ENCODE results near the gene KIRREL3.

KIRREL3 gene

DNA sequence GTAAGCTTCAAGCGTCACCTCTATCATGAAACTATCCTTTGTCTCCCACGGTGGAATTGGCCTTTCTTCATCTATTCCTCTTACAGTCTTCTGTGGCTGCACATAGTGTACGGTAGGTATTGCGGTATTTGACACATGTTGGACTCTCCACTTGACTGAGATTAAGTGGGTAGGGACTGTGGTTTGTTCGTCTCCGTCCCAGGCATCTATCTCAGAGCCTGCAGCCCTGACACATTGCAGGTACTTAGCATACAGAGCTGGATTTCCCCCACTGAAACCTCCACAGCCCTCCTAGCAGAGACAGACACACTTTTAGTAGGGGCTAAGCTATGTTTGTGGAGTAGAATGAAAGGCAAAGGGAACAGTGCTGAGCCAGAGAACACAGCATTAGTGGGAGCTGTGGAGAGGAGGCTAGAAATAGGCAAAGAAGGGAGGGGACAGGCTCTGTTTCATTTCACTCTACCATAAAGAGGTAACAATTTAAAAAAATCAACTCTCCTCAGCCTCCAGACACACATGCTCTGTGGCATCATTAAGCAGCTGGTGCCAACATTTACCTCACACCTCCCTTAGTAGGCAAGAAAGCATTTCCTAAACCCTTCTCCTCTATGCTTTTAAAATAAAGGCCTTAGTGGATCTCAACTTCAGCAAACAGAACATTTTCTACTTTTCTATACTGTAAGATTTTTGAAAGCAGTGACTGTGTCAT, 277.5 kb downstream of the KIRREL3 start:
- no peak for DNase-seq (ENCODE audit: extremely low read depth, insufficient read length)
- no peaks in the 10 kb centered on the region; the same call in none of the 2 replicates for H3K27me3 ChIP-seq (replicated peaks; ENCODE audit: control insufficient read depth, insufficient read depth, low read length)

DNA sequence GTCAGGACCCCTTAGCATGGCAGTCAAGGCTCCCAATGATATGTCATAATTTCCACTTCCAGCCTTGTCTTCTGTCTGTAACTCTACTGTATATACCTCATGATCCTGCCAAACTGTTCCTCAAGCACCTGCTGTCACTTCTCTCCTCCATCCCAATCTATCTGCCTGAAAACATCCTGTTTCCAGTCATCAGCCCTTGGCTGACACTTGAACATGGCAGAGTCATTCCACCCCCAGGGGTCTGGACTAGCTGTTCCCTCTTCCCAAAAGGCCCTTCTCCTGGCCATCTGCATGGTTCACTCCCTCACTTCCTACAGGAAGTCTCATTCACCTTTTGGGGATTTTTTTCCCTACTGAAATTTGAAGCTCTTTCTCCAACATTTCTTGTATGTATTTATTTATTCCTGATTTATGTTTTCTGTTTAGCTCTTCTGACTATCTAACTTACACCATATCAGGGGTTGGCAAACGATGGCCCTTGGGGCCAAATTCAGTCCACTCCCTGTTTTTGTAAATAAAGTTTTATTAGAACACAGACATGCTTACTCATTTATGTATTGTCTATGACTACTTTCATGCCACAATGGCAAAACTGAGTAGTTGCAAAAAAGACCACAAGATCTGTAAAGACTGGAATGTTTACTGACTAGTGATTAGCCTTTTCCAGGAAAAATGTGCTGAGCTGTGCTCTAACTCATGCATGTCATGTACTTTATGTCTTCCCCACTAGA, 278.4 kb downstream of the KIRREL3 start:
- TF ChIP-seq, protein P1, sequence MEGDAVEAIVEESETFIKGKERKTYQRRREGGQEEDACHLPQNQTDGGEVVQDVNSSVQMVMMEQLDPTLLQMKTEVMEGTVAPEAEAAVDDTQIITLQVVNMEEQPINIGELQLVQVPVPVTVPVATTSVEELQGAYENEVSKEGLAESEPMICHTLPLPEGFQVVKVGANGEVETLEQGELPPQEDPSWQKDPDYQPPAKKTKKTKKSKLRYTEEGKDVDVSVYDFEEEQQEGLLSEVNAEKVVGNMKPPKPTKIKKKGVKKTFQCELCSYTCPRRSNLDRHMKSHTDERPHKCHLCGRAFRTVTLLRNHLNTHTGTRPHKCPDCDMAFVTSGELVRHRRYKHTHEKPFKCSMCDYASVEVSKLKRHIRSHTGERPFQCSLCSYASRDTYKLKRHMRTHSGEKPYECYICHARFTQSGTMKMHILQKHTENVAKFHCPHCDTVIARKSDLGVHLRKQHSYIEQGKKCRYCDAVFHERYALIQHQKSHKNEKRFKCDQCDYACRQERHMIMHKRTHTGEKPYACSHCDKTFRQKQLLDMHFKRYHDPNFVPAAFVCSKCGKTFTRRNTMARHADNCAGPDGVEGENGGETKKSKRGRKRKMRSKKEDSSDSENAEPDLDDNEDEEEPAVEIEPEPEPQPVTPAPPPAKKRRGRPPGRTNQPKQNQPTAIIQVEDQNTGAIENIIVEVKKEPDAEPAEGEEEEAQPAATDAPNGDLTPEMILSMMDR (IDR thresholded peaks at IDR 0.05; ENCODE audit: insufficient read depth, low read length, poor library complexity, severe bottlenecking), result no peak
- H3K27me3 ChIP-seq (replicated peaks; ENCODE audit: control insufficient read depth, insufficient read depth, low read length), result no peaks in the 10 kb centered on the region; the same call in none of the 2 replicates
- DNase-seq (ENCODE audit: extremely low read depth, insufficient read length), result no peak

More for the DNA sequence above, 277.5 kb downstream of the KIRREL3 start:
- TF ChIP-seq, protein P1 (IDR thresholded peaks at IDR 0.05; ENCODE audit: insufficient read depth, low read length, poor library complexity, severe bottlenecking), result no peak
- Histone ChIP-seq H3K4me3 (replicated peaks; ENCODE audit: low read depth, low read length) (no peak overlapping the region), H3K36me3 (ENCODE audit: control insufficient read depth, insufficient read depth, low read length) (no peaks in the 10 kb centered on the region)

DNA sequence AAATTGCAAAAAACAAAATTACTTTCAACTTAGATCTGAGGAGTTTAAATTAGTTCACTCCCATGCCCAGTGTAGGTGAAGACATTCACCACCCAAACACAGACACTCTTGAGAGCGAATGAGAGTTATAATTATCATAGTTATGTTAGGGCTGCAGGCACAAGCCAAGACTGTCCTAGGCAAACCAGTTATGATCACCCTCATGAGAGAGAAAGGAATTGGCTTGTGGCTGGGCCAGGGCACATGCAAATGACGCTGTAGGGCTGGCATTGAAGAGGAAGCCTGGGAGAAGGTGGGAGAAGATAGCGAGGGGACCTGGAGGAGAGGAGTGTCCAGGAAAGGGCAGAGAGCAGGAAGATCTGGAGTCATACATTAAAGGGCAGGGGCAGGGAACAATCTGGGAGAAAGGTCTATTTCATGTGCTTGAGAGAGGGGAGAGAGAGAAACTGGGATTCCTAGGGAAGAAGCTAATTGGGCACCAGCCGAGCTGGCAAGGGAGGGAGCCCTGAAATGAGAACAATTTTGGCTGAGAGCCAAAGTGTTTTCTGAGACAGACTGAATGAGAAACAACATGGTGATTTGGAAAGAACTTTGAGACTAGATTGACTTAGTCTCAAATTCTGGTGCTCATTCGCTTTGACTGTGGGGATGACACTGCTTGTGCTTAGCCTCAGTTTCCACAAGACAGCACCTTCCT, 279.9 kb downstream of the KIRREL3 start:
- no peak for DNase-seq (ENCODE audit: extremely low read depth, insufficient read length)
- Histone ChIP-seq H3K36me3 (ENCODE audit: control insufficient read depth, insufficient read depth, low read length) (no peaks in the 10 kb centered on the region), H3K27me3 (replicated peaks; ENCODE audit: control insufficient read depth, insufficient read depth, low read length) (no peaks in the 10 kb centered on the region; the same call in none of the 2 replicates), H3K4me3 (replicated peaks; ENCODE audit: low read depth, low read length) (no peak overlapping the region)
- TF ChIP-seq, protein P1 (IDR thresholded peaks at IDR 0.05; ENCODE audit: insufficient read depth, low read length, poor library complexity, severe bottlenecking), result no peak

More for the DNA sequence above, 278.4 kb downstream of the KIRREL3 start:
- Histone ChIP-seq H3K36me3 (ENCODE audit: control insufficient read depth, insufficient read depth, low read length) (no peaks in the 10 kb centered on the region), H3K4me3 (replicated peaks; ENCODE audit: low read depth, low read length) (no peak overlapping the region)

DNA sequence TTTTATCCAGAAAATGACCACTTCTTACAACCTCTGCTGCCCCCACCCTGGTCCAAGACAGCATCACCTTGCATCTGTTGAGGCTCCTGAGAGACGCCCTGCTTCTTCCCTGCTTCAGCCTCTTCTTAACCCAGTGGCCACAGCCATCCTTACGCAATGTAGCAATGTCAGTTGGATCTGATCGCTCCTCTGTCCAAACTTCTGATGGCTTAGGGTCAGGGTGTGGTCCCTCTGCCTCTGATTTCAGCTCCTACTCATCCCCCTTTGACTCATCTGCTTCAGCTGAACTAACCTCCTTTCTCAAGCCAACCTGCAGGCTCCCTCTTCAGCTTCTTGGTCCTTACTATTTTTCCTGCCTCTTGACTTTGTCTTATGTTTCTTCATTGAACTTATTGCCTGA, 280.8 kb downstream of the KIRREL3 start:
- TF ChIP-seq, protein P1 (IDR thresholded peaks at IDR 0.05; ENCODE audit: insufficient read depth, low read length, poor library complexity, severe bottlenecking), result no peak
- Histone ChIP-seq H3K27me3 (replicated peaks; ENCODE audit: control insufficient read depth, insufficient read depth, low read length) (no peaks in the 10 kb centered on the region; the same call in 1 of the 2 replicates), H3K36me3 (ENCODE audit: control insufficient read depth, insufficient read depth, low read length) (no peaks in the 10 kb centered on the region), H3K4me3 (replicated peaks; ENCODE audit: low read depth, low read length) (no peak overlapping the region)
- DNase-seq (ENCODE audit: extremely low read depth, insufficient read length), result no peak

DNA sequence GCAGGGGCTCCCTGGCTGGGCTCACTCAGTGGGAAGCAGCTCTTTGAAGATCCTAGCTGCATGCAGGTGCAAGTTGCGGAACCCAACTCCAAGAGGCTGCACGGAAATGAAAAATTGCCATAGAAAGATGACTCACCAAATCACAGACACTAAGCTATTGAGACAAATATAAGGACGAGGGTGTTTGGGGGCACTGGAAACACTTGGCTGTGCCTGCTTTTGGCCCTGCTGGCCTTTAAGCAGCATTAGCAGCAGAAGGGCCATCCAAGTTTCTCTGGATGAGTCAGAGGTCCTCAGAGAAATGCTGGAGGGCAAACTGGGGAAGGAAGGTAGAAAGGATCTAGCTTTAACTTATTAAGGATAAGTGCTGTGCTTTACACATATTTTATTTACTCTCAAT, 282.3 kb downstream of the KIRREL3 start:
- no peak overlapping the region for H3K4me3 ChIP-seq (replicated peaks; ENCODE audit: low read depth, low read length)
- H3K27me3 ChIP-seq (replicated peaks; ENCODE audit: control insufficient read depth, insufficient read depth, low read length), result no peaks in the 10 kb centered on the region
- TF ChIP-seq, protein P1 (IDR thresholded peaks at IDR 0.05; ENCODE audit: insufficient read depth, low read length, poor library complexity, severe bottlenecking), result no peak
- no peak for DNase-seq (ENCODE audit: extremely low read depth, insufficient read length)
- no peaks in the 10 kb centered on the region for H3K36me3 ChIP-seq (ENCODE audit: control insufficient read depth, insufficient read depth, low read length)
